ENCODE results near the gene ANKRD17. TPM values are rescaled to one million over a fixed set of nuclear protein-coding genes. Genes with fewer than 3 reads are reported as not detected.
A peak's percentile ranks its signal among the peaks of the same experiment; 100 is the strongest.

The ANKRD17 gene
- total and polyA plus RNA-seq, 2 of the 4 experiments (the other 2 are of a cell fraction) = 28.5 to 75.3 TPM

- H4K20me1 ChIP-seq (ENCODE audit: insufficient read depth, low read length) = no peaks in the 10 kb centered on the region
- no peak overlapping the region for H3K14ac ChIP-seq (replicated peaks; ENCODE audit: low read depth, low read length)
- dilution Hi-C loops (cut with HindIII; ENCODE audit: low sequenced_read_pairs, unreplicated experiment) = no loop called here
- CTCF ChIA-PET = no interaction called here
- H4K8ac ChIP-seq (ENCODE audit: low read depth in 2 of 2, low read length in 2 of 2) = no peak overlapping the region
- no peak overlapping the region for H3K9ac ChIP-seq (ENCODE audit: low read depth, low read length)
- no peak overlapping the region for H2BK5ac ChIP-seq (ENCODE audit: low read depth, low read length, poor library complexity, severe bottlenecking)
- no peak overlapping the region for H4K5ac ChIP-seq (ENCODE audit: low read depth, low read length)
- peaks cover 0 to 4% of the 10 kb centered on the region in 2 experiments; a peak in 2 of 4 replicates for H3K79me1 ChIP-seq (ENCODE audit: low read depth in 1 of 2, low read length in 2 of 2)
- H3K9me3 ChIP-seq (ENCODE audit: control insufficient read depth, insufficient read depth, low read length) = no peaks in the 10 kb centered on the region
- no peak overlapping the region for H3K4me3 ChIP-seq (ENCODE audit: insufficient read depth, low read depth, low read length)
- no peak overlapping the region for H2AFZ ChIP-seq (replicated peaks; ENCODE audit: low read length, poor library complexity)
- no peak overlapping the region for H2BK120ac ChIP-seq (ENCODE audit: low read depth, low read length)
- no peak overlapping the region for H3K4me2 ChIP-seq (ENCODE audit: low read depth, low read length)
- no peak overlapping the region for H4K91ac ChIP-seq (ENCODE audit: insufficient read depth, low read depth, low read length)
- H3K23ac ChIP-seq (ENCODE audit: low read depth, low read length) = no peak overlapping the region
- no peak overlapping the region for H3K27ac ChIP-seq (ENCODE audit: insufficient read depth, low read length)
- H3K9me1 ChIP-seq (ENCODE audit: insufficient read depth, low read length) = no peaks in the 10 kb centered on the region
- no peak overlapping the region for H2BK20ac ChIP-seq (ENCODE audit: low read depth, low read length)
- no peak overlapping the region for H2AK5ac ChIP-seq (ENCODE audit: low read depth, low read length)
- TF ChIP-seq MAFK (IDR thresholded peaks at IDR 0.05; ENCODE audit: low read depth, low read length) (peak; percentile 60), RFX5 (IDR thresholded peaks at IDR 0.05; ENCODE audit: low read depth, low read length) (no peak), POLR2A (IDR thresholded peaks at IDR 0.05; ENCODE audit: low read depth, low read length) (no peak), USF2 (IDR thresholded peaks at IDR 0.05; ENCODE audit: low read depth, low read length) (no peak), RCOR1 (IDR thresholded peaks at IDR 0.05; ENCODE audit: insufficient replicate concordance, low read length) (no peak)
- TF ChIP-seq, protein P1, sequence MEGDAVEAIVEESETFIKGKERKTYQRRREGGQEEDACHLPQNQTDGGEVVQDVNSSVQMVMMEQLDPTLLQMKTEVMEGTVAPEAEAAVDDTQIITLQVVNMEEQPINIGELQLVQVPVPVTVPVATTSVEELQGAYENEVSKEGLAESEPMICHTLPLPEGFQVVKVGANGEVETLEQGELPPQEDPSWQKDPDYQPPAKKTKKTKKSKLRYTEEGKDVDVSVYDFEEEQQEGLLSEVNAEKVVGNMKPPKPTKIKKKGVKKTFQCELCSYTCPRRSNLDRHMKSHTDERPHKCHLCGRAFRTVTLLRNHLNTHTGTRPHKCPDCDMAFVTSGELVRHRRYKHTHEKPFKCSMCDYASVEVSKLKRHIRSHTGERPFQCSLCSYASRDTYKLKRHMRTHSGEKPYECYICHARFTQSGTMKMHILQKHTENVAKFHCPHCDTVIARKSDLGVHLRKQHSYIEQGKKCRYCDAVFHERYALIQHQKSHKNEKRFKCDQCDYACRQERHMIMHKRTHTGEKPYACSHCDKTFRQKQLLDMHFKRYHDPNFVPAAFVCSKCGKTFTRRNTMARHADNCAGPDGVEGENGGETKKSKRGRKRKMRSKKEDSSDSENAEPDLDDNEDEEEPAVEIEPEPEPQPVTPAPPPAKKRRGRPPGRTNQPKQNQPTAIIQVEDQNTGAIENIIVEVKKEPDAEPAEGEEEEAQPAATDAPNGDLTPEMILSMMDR (conservative IDR thresholded peaks at IDR 0.05; ENCODE audit: low read depth, low read length) = no peak
- TF ChIP-seq, protein P2, sequence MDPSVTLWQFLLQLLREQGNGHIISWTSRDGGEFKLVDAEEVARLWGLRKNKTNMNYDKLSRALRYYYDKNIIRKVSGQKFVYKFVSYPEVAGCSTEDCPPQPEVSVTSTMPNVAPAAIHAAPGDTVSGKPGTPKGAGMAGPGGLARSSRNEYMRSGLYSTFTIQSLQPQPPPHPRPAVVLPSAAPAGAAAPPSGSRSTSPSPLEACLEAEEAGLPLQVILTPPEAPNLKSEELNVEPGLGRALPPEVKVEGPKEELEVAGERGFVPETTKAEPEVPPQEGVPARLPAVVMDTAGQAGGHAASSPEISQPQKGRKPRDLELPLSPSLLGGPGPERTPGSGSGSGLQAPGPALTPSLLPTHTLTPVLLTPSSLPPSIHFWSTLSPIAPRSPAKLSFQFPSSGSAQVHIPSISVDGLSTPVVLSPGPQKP (IDR thresholded peaks at IDR 0.05; ENCODE audit: borderline replicate concordance, low read depth, low read length) = no peak
- H3K27me3 ChIP-seq (ENCODE audit: control insufficient read depth, insufficient read depth, low read length) = no peaks in the 10 kb centered on the region
- ATAC-seq (ENCODE audit: low read depth) (no peak), DNase-seq (no peak)
- no peak overlapping the region for H3K18ac ChIP-seq (ENCODE audit: low read depth, low read length)
- H3K36me3 ChIP-seq (ENCODE audit: control insufficient read depth, insufficient read depth, low read length) = peaks cover 28% of the 10 kb centered on the region
- no peak overlapping the region for H2BK15ac ChIP-seq (ENCODE audit: low read depth, low read length)
- intact Hi-C loops (cut with micrococcal nuclease) = no loop called here
- H3K56ac ChIP-seq (ENCODE audit: extremely low read depth, insufficient read depth, low read length) = no peak overlapping the region
- H3K4ac ChIP-seq (ENCODE audit: low read depth, low read length) = no peak overlapping the region
- in situ Hi-C loops (cut with MboI; ENCODE audit: low sequenced_read_pairs) = no loop called here
- WGBS, 2 experiments (ENCODE audit: extremely low coverage in 2 of 2, insufficient read length in 1 of 2) = no CpG with 5 or more reads among the region's 4 CpGs
- H2AK9ac ChIP-seq (replicated peaks; ENCODE audit: low read depth, low read length, poor library complexity) = no peak overlapping the region
- POLR2A ChIA-PET (ENCODE audit: unreplicated experiment) = no interaction called here
- H3K4me1 ChIP-seq (ENCODE audit: control insufficient read depth, insufficient read depth, low read length) = no peaks in the 10 kb centered on the region
- BruUV-seq (replicated peaks) = no TSS peak
Observed at GRCh38 chr4:73109493-73109892, 149.1 kb downstream of the ANKRD17 start.

All from IMR-90 (cell line).